Hepatocyte (in vitro differentiated cells): Measurements from ENCODE around the gene CRABP2.

Source experiments
- CTCF ChIP-seq: fragments of 200-600 bp; sonication (generic); IDR thresholded peaks from 2 replicates; pipeline ENCODE4 v1.5.1; 2016; ENCODE audit warnings: antibody characterized with exemption, mild to moderate bottlenecking; ENCODE audit not compliant: poor library complexity
- EZH2 ChIP-seq: fragments of 200-600 bp; sonication (generic); IDR thresholded peaks from 2 replicates; pipeline ENCODE4 v1.6.1; 2016; ENCODE audit warnings: antibody characterized with exemption, mild to moderate bottlenecking, borderline replicate concordance
- EZH2phosphoT487 ChIP-seq: fragments of 200-600 bp; sonication (generic); IDR thresholded peaks from one replicate; pipeline ENCODE4 v1.6.1; 2018; ENCODE audit warnings: antibody characterized with exemption, mild to moderate bottlenecking, low read depth, moderate library complexity; ENCODE audit not compliant: unreplicated experiment, severe bottlenecking

GRCh38 chr1:156742017-156742416, 36.6 kb upstream of the CRABP2 start:
- TF ChIP-seq CTCF (no peak), EZH2 (no peak), EZH2phosphoT487 (no peak)
